ENCODE results near the gene EYA2. TPM values are rescaled to one million over a fixed set of nuclear protein-coding genes. Genes with fewer than 3 reads are reported as not detected.

EYA2 gene
- total RNA-seq, 1 experiment from 2014 or later = 0.74 TPM

DNA sequence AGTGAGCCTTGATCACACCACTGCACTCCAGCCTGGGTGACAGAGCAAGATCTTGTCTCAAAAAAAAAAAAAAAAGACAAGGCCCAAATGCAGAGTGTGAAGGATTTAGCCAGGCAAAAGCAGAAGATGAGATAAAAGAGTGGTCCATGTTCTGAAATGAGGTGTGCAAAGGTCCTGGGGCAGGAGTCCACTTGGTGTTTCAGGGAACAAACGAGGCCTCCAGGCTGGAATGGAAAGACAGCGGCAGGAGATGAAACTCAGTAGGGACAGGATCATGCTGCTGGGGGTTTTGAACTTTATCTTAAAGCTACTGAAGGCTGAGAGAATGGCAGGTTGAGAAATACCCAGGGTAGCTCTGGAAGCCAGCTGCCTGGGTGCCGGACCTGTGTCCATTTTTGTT, 283.6 kb downstream of the EYA2 start:
- H3K79me1 ChIP-seq (ENCODE audit: insufficient read depth, low read depth, low read length, poor library complexity, severe bottlenecking) = no peaks in the 10 kb centered on the region
- H3K9me3 ChIP-seq (ENCODE audit: control insufficient read depth, low read depth, low read length) = no peaks in the 10 kb centered on the region
- H3K4me1 ChIP-seq (ENCODE audit: insufficient read depth, low read length) = no peaks in the 10 kb centered on the region
- H4K91ac ChIP-seq (ENCODE audit: insufficient read length, low read depth, low read length) = no peak overlapping the region
- H3T11ph ChIP-seq (ENCODE audit: low read length) = no peak overlapping the region
- no peak overlapping the region; a peak in 1 of 7 replicates for H3K27ac Mint-ChIP-seq
- no peak overlapping the region for H2BK20ac ChIP-seq (ENCODE audit: low read depth, low read length, poor library complexity, severe bottlenecking)
- no peaks in the 10 kb centered on the region for H3K23me2 ChIP-seq (ENCODE audit: insufficient read length, low read depth, low read length, poor library complexity, severe bottlenecking)
- no peak overlapping the region for H3K56ac ChIP-seq (ENCODE audit: insufficient read length, low read depth, low read length)
- no peak overlapping the region for H3K23ac ChIP-seq (ENCODE audit: insufficient read length, low read depth, low read length)
- H3K27me3 ChIP-seq (ENCODE audit: insufficient read depth, low read length) = no peaks in the 10 kb centered on the region
- H3K14ac ChIP-seq (ENCODE audit: insufficient read depth, low read length) = no peak overlapping the region
- no peaks in the 10 kb centered on the region for H4K20me1 ChIP-seq (ENCODE audit: control insufficient read depth, insufficient read depth, insufficient read length)
- no peaks in the 10 kb centered on the region; a peak in 1 of 5 replicates for H3K9me3 Mint-ChIP-seq
- H2BK12ac ChIP-seq (ENCODE audit: insufficient read length, low read depth, low read length) = no peak overlapping the region
- H3K9ac ChIP-seq (ENCODE audit: extremely low read depth, insufficient read length, low read length) = no peak overlapping the region
- H3K4me3 Mint-ChIP-seq = no peak overlapping the region
- no peak overlapping the region for H4K5ac ChIP-seq (ENCODE audit: insufficient read length, low read depth, low read length)
- TF ChIP-seq, protein P1, sequence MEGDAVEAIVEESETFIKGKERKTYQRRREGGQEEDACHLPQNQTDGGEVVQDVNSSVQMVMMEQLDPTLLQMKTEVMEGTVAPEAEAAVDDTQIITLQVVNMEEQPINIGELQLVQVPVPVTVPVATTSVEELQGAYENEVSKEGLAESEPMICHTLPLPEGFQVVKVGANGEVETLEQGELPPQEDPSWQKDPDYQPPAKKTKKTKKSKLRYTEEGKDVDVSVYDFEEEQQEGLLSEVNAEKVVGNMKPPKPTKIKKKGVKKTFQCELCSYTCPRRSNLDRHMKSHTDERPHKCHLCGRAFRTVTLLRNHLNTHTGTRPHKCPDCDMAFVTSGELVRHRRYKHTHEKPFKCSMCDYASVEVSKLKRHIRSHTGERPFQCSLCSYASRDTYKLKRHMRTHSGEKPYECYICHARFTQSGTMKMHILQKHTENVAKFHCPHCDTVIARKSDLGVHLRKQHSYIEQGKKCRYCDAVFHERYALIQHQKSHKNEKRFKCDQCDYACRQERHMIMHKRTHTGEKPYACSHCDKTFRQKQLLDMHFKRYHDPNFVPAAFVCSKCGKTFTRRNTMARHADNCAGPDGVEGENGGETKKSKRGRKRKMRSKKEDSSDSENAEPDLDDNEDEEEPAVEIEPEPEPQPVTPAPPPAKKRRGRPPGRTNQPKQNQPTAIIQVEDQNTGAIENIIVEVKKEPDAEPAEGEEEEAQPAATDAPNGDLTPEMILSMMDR (conservative IDR thresholded peaks at IDR 0.05) = no peak
- H3K27me3 Mint-ChIP-seq (ENCODE audit: low read depth) = peaks cover 4% of the 10 kb centered on the region
- H2AK5ac ChIP-seq (ENCODE audit: insufficient read length, low read length) = no peak overlapping the region
- no peaks in the 10 kb centered on the region for H3K79me2 ChIP-seq (ENCODE audit: insufficient read depth, low read length)
- H3K4ac ChIP-seq (ENCODE audit: low read depth, low read length) = no peak overlapping the region
- peaks cover 0 to 4% (median 3%) of the 10 kb centered on the region in 3 experiments; a peak in 2 of 7 replicates for H3K36me3 Mint-ChIP-seq (ENCODE audit: insufficient read depth in 1 of 3, low read depth in 3 of 3)
- no peak overlapping the region for H2BK15ac ChIP-seq (ENCODE audit: low read depth, low read length)
- H3K18ac ChIP-seq (ENCODE audit: insufficient read length, low read depth, low read length) = no peak overlapping the region
- no peak overlapping the region for H3K27ac ChIP-seq (ENCODE audit: insufficient read length, low read depth, low read length)
- no peak overlapping the region for H2BK120ac ChIP-seq (ENCODE audit: low read depth, low read length, poor library complexity, severe bottlenecking)
- no peak overlapping the region for H2BK5ac ChIP-seq (ENCODE audit: insufficient read length, low read length)
- no peak for DNase-seq
- H4K8ac ChIP-seq (replicated peaks; ENCODE audit: insufficient read length, low read depth, low read length) = no peak overlapping the region
- WGBS (ENCODE audit: extremely low coverage, insufficient read length, low lambda C conversion rate) = no CpG with 5 or more reads among the region's 3 CpGs
- H2AFZ ChIP-seq (ENCODE audit: low read length) = no peak overlapping the region
- peaks cover 2 to 13% of the 10 kb centered on the region in 2 experiments for H3K4me1 Mint-ChIP-seq
- H3K4me2 ChIP-seq (ENCODE audit: insufficient read depth, insufficient read length, low read length) = no peak overlapping the region
